RWPE2 (cell line): ENCODE measurements around the gene NENF.

Source experiments
- ATAC-seq: fragments of 200-7000 bp; cut with Tn5 transposase; 3 replicates; pipeline ENCODE4 v1.9.1; 2021; ENCODE audit warnings: low read depth
- DNase-seq: peaks from one replicate; pipeline ENCODE4 v3.0.0-alpha.2; 2020; ENCODE audit warnings: low spot score
- H3K27ac ChIP-seq: fragments of 450-650 bp; 2 replicates; pipeline ENCODE4 v1.5.1; 2017; ENCODE audit warnings: mild to moderate bottlenecking; ENCODE audit not compliant: poor library complexity, severe bottlenecking
- H3K27me3 ChIP-seq: fragments of 250-450 bp; sonication (Bioruptor Pico); 2 replicates; pipeline ENCODE4 v1.5.1; 2021; ENCODE audit warnings: mild to moderate bottlenecking, moderate library complexity; ENCODE audit not compliant: insufficient read depth, poor library complexity, severe bottlenecking
- H3K36me3 ChIP-seq: fragments of 250-450 bp; sonication (Bioruptor Pico); 2 replicates; pipeline ENCODE4 v1.5.1; 2020; ENCODE audit warnings: low read depth, mild to moderate bottlenecking, moderate library complexity
- H3K4me1 ChIP-seq: fragments of 250-450 bp; sonication (Bioruptor Pico); 2 replicates; pipeline ENCODE4 v1.5.1; 2021; ENCODE audit warnings: mild to moderate bottlenecking, moderate library complexity; ENCODE audit not compliant: insufficient read depth, poor library complexity, severe bottlenecking
- H3K4me3 ChIP-seq: fragments of 250-450 bp; sonication (Bioruptor Pico); 2 replicates; pipeline ENCODE4 v1.5.1; 2021; ENCODE audit warnings: mild to moderate bottlenecking, moderate library complexity; ENCODE audit not compliant: severe bottlenecking
- H3K9me3 ChIP-seq: fragments of 250-450 bp; sonication (Bioruptor Pico); 2 replicates; pipeline ENCODE4 v1.5.1; 2021; ENCODE audit warnings: mild to moderate bottlenecking, moderate library complexity; ENCODE audit not compliant: severe bottlenecking
- TF ChIP-seq, protein P1 (sequence below): fragments of 450-650 bp; IDR thresholded peaks from one replicate; pipeline ENCODE4 v1.5.1; 2017; ENCODE audit warnings: mild to moderate bottlenecking, moderate library complexity; ENCODE audit not compliant: poor library complexity, severe bottlenecking

The NENF gene

DNA sequence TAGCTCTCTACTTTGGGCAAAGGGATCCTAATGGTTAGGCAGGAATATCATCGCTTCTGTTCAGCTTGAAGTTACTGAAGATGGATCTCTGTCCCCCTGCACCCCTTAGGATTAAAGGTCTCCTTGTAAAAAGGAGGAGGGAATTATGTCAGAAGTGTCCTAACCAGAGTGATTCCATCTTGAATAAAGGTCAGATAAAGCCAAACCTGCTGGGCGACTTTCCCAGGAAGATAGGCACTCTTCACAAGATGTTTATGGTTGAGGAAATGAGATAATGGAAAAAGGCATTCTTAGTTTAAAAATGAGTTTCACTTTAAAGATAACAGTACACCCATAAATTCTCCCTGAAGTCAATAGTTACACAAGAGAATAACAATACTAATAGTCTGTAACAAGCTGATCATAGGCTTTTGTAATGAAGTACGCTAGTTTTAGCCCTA lies 1.7 kb upstream of the NENF start:
- Histone ChIP-seq H3K36me3 (no peaks in the 10 kb centered on the region), H3K27me3 (no peaks in the 10 kb centered on the region), H3K9me3 (no peaks in the 10 kb centered on the region), H3K27ac (no peak overlapping the region), H3K4me3 (no peak overlapping the region), H3K4me1 (no peaks in the 10 kb centered on the region)
- TF ChIP-seq, protein P1, sequence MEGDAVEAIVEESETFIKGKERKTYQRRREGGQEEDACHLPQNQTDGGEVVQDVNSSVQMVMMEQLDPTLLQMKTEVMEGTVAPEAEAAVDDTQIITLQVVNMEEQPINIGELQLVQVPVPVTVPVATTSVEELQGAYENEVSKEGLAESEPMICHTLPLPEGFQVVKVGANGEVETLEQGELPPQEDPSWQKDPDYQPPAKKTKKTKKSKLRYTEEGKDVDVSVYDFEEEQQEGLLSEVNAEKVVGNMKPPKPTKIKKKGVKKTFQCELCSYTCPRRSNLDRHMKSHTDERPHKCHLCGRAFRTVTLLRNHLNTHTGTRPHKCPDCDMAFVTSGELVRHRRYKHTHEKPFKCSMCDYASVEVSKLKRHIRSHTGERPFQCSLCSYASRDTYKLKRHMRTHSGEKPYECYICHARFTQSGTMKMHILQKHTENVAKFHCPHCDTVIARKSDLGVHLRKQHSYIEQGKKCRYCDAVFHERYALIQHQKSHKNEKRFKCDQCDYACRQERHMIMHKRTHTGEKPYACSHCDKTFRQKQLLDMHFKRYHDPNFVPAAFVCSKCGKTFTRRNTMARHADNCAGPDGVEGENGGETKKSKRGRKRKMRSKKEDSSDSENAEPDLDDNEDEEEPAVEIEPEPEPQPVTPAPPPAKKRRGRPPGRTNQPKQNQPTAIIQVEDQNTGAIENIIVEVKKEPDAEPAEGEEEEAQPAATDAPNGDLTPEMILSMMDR: no peak
- ATAC-seq: no peak
- DNase-seq: no peak

DNA sequence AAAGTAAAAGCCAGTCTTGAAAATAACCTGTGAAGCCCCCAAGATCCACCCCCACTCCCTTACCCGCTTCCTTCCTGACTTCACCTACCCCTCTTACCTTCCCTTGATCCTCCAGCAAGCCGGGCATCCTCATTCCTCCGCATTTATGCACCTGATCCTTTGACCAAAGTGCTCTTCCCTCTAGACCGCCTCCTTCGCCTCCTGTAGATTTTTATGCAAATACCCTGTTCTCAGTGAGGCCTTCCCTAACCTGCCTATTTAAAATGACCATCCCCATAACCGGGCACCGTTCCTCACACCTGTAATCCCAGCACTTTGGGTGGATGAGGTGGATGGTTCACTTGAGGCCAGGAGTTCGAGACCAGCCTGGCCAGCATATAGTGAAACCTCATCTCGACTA lies 1.1 kb upstream of the NENF start:
- Histone ChIP-seq H3K9me3 (no peaks in the 10 kb centered on the region), H3K27me3 (no peaks in the 10 kb centered on the region), H3K36me3 (no peaks in the 10 kb centered on the region), H3K4me3 (no peak overlapping the region), H3K4me1 (no peaks in the 10 kb centered on the region), H3K27ac (no peak overlapping the region)
- ATAC-seq (no peak), DNase-seq (no peak)
- TF ChIP-seq, protein P1: no peak

DNA sequence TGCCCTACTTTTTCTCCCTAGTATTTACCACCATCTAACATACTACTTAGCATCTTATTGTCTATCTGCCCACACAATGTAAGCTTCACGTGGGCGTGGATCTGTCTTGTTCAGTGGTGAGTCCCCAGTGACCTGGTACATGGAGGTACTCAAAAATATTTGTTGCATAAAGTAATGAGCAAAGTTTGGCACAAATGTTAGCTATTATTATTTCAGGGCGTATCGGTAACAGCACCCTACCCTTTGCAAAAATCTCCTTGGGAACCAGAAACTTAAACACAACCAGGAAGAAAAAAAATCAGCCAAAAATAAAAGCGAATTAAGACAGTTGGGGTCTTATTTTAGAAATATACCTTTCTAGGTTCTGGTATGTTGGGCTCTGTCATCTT lies 454 bp upstream of the NENF start:
- no peaks in the 10 kb centered on the region for H3K27me3 ChIP-seq
- TF ChIP-seq, protein P1: no peak
- no peaks in the 10 kb centered on the region for H3K4me1 ChIP-seq
- no peaks in the 10 kb centered on the region for H3K9me3 ChIP-seq
- no peaks in the 10 kb centered on the region for H3K36me3 ChIP-seq
- no peak for ATAC-seq
- no peak for DNase-seq
- H3K4me3 ChIP-seq: peak overlapping the region; percentile 89
- H3K27ac ChIP-seq: peak overlapping the region; percentile 12

DNA sequence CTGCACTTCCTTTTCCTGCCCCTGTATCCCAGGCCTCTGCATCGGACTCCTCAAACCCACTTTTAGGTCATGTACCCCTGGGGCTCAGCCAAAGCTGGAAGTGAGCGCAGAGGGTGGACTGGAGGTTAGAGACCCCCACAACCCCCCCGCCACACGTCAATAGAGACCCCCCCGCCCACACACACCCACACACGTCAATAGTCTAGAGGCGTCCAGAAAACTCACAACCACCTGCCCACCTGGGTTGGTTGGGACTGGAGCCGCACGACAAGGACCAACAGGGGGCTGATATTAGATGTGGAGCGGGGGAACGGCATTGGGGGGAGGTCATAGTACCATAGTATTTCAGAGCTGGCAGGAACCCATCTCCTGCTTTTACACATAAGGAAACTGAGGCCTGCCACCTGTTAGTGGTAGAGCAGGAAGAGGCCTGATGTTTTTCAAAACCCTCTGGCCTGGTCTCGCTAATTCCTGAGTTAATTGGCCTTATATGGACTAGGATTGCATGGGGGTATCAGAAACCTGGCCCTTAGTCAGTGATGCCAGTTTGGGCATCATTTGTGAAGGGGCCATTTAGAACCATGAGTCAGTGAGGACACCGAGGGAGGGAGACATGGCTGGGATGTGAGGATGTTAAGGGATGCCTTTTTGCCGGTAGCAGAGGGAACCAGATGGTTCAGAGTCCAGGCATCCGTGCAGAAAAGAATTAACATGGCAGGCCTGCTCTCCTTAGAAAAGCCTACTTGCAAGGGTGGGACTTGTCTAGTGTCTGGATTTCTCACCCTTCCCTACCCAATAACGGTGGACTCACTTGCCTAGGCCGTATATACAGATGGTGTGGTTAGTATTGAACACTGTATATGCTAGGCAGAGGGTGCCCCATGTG lies 1.1 kb downstream of the NENF start:
- DNase-seq (no peak), ATAC-seq (no peak)
- Histone ChIP-seq H3K4me3 (peak overlapping the region; percentile 89), H3K27me3 (no peaks in the 10 kb centered on the region), H3K27ac (no peak overlapping the region), H3K36me3 (no peaks in the 10 kb centered on the region), H3K9me3 (no peaks in the 10 kb centered on the region), H3K4me1 (no peaks in the 10 kb centered on the region)
- TF ChIP-seq, protein P1: no peak

DNA sequence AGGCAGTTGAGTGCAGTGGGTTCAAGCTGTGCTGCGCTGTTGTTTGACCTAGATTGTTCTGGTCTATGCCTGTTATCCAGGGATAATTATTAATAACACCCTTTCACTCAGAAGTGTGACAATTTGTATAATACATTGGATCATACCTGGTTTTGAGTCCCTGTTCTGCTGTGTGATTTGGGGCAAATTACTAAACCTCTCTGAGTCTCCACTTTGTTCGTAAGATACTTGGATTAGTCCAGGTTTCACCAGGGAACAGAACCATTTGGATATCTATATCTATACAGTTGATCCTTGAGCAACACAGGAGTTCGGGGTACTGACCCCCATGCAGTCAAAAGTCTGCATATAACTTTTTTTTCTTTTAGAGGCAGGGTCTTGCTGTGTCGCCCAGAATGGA lies 2.3 kb downstream of the NENF start:
- Histone ChIP-seq H3K4me3 (no peak overlapping the region), H3K27ac (no peak overlapping the region), H3K9me3 (no peaks in the 10 kb centered on the region), H3K27me3 (no peaks in the 10 kb centered on the region), H3K4me1 (no peaks in the 10 kb centered on the region), H3K36me3 (no peaks in the 10 kb centered on the region)
- TF ChIP-seq, protein P1: no peak
- DNase-seq (no peak), ATAC-seq (no peak)
